Stimulated activated CD4-positive, alpha-beta T cell treated with anti-CD3 and anti-CD28 coated beads, Interleukin-4, amount 100 ng/mL, for 24 hours (primary cell): Measurements from ENCODE around the gene MTF1.

Source experiments
- DNase-seq: peaks from one replicate; pipeline ENCODE4 v3.0.0-alpha.2; 2020

Gene MTF1

DNA sequence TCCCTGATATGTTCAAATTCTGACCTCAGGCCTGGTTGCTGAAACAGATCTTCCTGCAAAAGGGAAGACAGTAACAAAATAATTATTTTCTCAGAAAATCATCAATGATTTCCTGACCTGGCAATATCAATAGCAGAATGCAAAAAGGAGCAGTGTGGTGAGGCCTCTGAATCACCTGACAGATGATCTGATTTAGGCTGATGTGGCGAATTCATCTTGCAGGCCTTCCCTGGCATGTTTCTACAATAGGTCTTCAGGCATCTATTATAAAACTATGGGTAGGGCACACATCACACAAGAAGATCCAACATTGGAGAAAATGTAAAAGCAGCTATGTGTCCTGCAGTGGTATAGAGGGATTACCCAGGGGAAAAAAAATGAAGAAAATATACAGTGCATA lies 7.1 kb upstream of the MTF1 start:
- no peak for DNase-seq

DNA sequence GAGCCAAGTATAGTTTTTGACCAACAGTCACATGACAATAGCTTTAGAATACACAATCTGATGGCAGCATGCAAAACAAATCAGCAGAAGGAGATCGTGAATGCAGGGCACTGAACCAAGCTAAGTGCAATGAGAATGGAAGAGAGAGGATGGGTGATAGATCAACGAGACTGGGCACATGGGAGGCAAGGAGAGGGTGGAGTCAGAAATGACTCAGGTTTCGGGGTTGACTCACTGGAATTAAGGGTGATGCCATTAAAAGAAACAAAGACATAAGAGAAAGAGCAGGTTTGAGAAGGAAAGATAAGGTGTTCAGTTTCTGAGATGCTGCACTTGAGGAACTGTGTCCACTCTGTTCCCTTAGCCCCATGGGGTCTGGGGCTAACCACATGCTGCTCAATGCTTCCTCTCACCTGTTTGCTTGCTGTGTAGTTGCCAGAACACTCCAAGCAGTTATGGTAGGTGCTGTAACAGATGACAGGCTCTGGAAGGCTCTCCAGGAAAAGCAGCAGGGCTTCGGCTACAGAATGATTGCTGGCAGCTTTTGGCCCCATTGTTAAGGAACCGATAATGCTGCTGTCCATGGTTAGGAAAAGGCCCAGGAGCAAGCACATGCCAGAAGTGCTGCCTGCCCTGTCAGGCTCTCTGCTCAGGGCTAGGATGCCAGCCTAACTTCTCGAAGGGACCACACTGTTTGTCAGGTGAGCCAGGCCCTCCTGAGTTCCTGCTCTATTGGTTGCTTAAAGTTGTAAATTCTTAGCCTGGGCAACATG lies 6.1 kb upstream of the MTF1 start:
- DNase-seq: peak; percentile 58

DNA sequence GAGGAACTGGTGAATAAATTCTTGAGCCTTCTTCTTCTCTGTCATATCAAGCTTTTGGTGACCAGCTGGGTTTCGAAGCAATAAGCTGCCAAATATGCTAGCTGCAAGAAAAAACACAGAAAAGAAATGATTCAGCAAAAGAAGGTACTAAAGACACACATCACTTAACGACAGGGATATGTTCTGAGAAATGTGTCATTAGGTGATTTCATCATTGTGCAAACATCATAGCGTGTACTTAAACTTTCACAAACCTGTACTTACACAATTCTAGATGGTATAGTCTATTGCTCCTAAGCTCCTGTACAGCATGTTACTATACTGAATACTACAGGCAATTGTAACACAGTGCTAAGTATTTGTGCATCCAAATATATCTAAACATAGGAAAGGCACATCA lies 2.9 kb upstream of the MTF1 start:
- no peak for DNase-seq

DNA sequence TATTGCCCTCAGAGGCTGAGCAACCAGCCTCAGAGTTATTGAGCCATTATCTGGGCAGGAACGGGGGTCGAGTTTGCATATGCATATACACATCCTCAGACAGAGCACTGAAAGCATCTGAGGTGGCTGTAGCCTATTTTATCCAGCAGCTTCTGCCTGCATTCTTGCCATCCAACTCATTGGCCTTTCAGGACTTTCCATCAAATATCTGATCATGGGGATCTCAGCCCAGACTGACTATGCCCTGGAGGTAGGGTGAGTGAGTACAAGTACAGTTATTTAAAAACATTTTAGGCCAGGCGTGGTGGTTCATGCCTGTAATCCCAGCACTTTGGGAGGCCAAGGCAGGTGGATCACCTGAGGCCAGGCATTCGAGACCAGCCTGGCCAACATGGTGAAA lies 1.8 kb upstream of the MTF1 start:
- no peak for DNase-seq

DNA sequence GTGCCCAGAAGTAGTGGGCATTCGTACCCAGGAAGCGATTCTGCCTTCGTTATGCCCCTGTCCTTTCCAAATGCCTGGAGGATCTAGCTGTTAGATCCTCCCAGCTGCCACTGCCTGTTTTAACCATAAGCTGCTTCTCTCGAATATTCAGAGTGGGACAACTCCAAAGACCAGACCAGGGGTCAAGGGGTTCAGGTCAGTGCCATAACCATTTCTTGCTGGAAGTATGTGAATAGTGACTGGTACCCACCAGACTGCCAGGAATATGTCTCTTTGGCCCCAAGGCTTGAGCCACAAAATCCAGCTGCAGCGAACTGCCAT lies 914 bp upstream of the MTF1 start:
- DNase-seq: no peak

DNA sequence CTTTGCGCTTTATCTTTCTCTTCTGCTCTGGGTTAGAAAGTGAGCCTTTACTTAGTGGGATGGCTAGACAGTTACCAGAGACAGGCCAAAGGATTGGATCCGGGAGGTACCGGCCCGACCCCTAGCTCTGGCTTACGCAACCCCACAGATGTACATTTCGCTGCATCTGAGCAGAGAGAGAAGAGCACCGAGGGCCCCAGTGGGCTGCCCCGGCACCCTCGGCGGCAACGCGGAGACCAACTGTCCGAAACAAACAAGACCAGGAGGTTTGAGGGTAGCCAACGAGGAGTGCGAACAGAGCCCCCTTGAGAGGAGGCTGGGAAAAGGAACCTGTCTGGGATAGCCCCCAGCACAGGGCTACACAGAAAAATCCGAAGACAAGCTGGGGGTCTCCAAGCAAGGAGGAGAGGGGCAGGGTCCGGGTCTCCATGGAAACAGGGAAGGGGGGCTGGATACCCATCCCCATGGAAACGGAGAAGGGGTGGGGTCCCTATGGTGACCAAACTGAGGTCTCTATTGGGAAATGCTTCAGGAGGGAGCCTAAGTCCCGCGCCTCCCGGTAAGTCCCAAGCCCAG lies 373 bp downstream of the MTF1 start:
- no peak for DNase-seq

DNA sequence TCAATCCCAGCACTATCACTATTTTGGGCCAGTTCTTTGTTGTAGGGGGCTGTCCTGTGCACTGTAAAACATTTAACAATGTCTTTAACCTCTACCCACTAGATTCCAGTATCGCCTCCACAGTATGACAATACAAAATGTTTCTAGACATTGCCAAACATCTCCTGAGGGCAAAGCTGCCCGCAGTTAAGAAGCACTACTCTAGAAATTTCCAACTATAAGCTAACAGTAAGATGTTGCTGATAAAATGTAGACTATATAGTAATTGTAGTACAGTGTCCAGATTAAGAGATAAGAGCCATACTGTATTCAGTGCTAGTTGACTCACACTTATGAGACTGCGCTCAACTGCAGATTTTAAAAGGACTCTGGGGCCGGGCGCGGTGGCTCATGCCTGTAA lies 5.0 kb downstream of the MTF1 start:
- no peak for DNase-seq

DNA sequence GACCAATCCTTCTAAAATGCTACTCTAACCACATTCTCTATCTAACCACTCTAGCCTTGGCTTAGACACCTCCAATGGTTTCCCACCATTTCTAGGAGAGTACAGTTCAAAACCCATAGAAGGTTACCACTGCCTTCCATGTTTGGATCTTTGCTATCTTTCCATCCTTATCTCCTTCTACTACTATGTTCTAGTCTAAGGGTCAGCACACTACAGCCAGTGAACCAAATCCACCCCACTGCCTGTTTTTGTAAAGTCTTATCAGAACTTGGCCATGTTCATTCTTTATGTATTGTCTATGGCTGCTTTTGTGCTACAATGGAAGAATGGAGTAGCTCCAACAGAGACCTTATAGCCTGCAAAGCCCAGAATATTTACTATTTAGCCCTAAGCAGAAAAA lies 6.2 kb downstream of the MTF1 start:
- no peak for DNase-seq

- DNase-seq: no peak
These were observed 7.6 kb downstream of the MTF1 start for GRCh38 chr1:37851782-37852210.

- no peak for DNase-seq
These were observed 8.1 kb downstream of the MTF1 start for GRCh38 chr1:37851262-37851661.

DNA sequence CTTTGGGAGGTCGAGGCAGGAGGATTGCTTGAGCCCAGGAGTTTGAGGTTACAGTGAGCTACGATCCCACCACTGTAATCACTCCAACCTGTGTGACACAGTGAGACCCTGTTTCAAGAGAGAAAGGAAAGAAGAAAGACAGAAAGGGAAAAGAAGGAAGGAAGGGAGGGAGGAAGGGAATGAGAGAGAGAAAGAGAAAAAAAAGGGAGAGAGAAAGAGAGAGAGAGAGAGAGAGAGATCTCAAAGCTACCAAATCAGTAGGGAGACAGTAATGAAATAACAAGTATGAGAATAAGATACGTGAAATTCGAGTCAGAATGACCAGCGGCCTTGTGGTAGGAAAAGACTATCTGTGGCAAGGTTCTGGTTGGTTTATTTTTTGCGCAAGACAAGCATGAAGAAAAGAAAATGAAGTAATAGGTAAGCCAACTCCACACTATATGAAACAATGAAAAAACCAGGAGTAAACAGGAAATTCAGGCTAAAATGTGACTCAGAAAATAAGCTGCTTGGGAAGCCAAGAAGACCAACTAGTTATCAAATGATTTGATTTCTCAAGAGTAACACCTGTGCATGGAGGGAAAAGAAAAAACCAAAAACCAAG lies 8.9 kb downstream of the MTF1 start:
- DNase-seq: no peak

- no peak for DNase-seq
These were observed 9.9 kb downstream of the MTF1 start for GRCh38 chr1:37849480-37849879.

DNA sequence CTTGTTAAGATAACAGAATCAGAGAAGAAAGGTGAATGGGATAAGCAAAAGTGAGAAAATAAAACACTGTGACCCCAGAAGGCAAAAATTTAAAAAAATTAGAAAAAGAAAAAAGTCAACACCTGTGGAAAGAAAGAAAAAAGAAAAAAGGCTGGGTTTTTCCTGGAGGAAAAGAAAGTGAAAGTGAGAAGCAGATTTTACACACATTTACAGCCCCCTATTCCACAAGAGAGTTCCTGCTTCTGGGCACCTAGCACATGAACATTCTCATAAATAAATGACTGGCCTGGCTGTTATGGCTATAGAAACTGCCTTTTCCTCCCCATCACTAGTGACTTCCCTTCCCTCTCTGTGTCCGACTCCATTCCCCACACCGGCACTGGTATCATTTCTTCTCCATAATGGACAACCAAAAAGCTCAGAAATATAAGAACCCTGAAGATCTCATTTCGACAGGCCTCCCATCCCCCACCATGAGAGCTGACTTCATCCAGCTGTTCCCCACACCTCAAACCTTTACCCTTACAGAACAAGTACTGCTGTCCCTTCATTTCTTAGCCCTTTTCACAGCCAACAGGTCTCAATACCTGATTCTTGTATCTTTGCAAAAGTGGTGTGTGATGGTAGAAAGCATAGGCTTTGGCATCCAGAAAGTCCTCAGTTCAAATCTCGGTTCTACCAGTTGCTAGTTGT lies 12.6 kb downstream of the MTF1 start:
- DNase-seq: no peak

DNA sequence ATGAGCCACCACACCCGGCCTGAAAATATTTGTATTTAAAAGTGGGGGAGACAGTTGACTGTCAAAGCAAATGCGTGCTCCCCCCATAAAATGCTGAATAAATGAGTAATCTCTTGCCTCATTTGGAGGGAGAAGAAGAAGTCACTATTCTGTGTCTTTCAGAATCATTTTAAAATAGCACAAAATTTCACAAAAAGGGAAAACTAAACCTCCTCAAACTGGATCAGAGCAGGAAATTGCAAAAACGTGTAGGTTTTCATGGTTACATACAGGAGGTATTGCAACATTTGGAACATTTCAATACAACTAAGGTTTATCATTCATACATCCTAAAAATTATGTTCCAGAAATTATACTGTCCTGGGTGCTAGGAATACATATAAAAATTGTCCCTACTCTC lies 13.6 kb downstream of the MTF1 start:
- DNase-seq: no peak

DNA sequence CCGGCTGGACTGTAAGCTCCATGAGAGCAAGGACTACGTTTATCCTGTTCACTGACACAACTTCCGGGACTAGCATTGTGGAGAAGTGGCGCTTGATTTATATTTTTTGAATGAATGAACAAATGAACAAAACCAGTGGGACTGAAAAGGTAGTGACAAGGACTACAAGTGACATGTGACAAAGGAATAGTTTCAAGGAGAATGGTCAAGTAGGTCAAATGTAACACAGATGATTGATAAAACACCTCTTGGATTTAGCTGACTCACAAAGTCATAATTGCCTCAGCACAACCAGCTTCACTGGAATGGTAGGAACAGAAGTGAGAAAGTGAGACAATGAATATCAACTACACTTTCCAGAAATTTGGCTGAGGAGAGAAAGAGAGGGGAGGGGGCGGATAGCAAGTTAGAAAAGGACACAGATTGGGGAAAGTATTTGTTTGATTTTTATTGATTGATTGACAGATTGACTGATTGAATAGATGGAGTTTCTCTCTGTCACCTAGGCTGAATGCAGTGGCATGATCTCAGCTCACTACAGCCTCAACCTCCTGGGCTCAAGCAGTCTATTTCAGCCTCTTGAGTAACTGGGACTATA lies 14.2 kb downstream of the MTF1 start:
- no peak for DNase-seq

- DNase-seq: no peak
These were observed 14.9 kb downstream of the MTF1 start for GRCh38 chr1:37844536-37844935.

GRCh38 chr1:37841652-37842051 lies 17.7 kb downstream of the MTF1 start:
- no peak for DNase-seq

- DNase-seq: no peak
These were observed 18.7 kb downstream of the MTF1 start for GRCh38 chr1:37840711-37841110.

DNA sequence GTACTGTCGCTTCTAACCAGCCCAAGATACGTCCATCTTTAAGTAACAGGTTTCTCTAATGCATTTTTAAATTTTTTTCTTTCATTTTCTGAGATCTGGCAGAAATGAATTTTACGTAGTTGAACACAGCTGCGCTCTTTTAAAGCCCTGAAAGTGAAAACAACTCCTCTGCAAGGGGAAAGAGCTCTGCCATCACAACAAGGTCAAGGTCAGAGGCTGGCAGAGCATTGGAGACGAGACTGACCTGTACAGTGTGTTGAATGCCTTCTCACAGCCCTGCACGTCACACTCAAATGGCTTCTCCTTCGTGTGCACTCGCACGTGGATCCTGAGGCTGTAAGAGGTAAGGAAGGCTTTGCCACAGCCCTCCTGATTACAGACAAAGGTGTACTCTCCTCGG lies 19.7 kb downstream of the MTF1 start:
- no peak for DNase-seq

- DNase-seq: no peak
These were observed 22.6 kb downstream of the MTF1 start for GRCh38 chr1:37836788-37837187.

DNA sequence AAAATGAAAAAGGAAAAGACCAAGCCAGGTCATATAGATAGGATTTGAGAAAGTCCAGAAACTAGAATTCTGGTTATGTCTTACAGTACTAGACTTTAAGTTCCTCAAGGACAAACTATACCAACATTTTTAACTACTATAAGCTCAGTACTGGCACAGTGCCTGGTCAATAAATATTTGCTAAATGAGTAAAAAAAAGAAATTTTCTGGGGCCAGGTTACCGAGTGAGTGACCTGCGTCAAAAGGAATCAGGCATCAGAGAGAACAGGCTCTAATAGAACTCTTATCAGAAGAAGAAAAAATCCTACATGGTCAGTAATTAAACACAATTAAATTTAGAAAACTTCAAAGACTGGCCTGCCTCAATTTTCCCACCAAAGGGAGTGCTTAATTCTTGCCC lies 27.6 kb downstream of the MTF1 start:
- no peak for DNase-seq

DNA sequence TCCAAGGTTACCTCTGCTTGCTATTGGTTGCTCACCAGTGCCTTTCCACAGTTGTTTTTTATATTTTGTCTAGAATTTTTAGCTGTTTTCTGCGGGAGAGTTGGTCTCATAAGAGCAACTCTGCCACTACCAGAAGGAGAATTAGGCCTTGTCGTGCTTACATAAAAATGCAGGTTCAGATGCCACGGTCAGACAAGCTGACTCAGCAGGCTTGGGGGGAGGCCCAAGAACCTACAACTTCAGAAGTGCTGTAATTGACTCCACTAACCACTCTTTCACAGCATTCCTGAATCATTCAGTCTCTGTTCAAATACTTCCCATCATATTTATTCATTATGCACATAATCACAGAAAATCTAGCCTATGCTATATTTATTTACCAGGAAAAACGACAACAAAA lies 28.3 kb downstream of the MTF1 start:
- DNase-seq: no peak

DNA sequence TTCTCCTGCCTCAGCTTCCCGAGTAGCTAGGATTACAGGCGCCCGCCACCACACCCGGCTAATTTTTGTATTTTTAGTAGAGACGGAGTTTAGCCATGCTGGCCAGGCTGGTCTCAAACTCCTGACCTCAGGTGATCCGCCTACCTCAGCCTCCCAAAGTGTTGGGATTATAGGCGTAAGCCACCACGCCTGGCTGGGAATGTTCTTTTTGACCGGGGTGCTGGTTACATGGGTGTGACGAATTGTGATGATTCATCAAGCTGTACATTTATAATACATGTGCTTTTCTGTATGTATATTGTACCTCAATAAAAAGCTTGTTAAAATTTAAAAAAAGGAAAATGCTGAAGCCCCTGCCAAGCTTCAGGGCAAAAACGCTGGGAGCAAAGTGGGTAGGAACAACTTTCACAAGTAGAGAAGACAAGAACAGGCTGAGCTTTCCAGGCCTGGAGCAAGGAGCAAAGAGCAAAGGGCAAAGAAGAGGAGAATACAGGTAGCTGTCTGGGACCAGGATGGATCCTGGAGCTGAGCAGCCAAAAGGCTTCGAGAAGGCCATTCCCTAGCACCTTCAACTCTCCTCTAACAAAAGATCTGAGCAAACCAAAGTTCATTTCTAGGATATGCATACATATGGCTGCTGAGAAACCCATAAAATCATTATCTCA lies 30.9 kb downstream of the MTF1 start:
- DNase-seq: no peak
